T47D (cell line): ENCODE data around the gene CNPY2.
"Not testable (repeated sequence)": the region's sequence is repeated elsewhere in the genome, so short reads cannot be mapped to it uniquely, and the experiment has no call there.

ENCODE experiments used
- DNase-seq, 2 experiments: peaks; one replicate each; pipeline versions ENCODE4 v3.0.0 to v3.0.0-alpha.2; 2011 to 2012; ENCODE audit warnings: low read depth in 1 of 2, low spot score in 1 of 2
- JUND ChIP-seq: IDR thresholded peaks from 2 replicates; pipeline ENCODE4 v1.6.1; 2012; ENCODE audit warnings: low read depth
- in situ Hi-C: cut with HindIII; loops from 2 replicates; pipeline ENCODE4 v1.10.0; 2016; ENCODE audit warnings: low sequenced_read_pairs, low pct_unique_long_range_greater_than_20kb

CNPY2 gene

DNA sequence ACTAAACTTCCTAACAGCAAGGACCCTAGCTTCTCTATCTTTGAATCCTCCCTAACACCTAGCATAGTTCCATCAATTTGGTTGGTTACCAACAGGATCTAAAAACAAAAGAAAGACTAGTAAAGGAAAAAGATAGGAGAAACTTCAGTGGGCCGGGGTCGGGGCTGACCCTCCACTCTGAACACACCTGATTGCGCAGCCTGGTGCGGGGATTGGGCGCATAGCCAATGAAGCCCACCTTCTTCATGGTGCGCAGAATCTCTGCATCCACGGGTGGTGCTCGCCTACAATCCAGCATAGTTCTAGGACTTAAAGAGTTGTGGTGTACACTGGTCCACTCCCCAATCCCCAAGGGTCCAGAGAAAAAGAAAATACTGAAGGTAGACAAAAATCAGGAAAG, 10.3 kb upstream of the CNPY2 start:
- in situ Hi-C loops: no loop called here
- no peak for TF ChIP-seq JUND
- DNase-seq: no peak

DNA sequence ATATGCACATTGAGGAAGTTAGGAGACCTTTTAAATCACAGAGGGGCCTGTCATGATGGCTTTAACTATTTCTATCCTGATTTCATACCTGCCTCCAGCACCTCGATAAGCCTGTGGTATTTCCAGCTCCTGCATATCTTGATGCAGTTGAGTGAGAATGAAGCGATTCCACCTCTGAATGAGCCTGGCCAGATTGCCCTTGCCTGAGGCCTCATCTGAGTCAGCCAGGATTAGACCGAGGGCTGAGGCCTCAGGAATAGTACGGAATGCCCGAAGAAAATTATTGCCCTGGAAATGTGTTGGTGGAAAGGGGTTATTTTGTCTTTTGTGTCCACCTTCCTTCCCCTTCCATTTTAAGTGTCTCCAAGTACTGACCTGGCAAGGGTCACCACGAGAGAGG, 8.4 kb upstream of the CNPY2 start:
- DNase-seq: no peak
- in situ Hi-C loops: no loop called here
- no peak for TF ChIP-seq JUND

DNA sequence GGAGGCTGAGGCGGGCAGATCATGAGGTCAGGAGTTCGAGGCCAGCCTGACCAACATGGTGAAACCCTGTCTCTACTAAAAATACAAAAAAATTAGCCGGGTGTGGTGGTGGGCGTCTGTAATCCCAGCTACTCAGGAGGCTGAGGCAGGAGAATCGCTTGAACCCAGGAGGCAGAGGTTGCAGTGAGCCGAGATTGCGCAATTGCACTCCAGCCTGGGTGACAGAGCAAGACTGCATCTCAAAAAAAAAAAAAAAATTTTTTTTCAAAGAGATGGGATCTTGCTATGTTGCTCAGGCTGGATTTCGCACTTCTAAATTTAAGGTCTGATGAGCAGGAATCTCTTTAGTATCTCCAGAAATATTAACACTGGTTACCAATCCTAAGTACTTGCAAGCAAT, 5.8 kb upstream of the CNPY2 start:
- in situ Hi-C loops: not testable (repeated sequence)

DNA sequence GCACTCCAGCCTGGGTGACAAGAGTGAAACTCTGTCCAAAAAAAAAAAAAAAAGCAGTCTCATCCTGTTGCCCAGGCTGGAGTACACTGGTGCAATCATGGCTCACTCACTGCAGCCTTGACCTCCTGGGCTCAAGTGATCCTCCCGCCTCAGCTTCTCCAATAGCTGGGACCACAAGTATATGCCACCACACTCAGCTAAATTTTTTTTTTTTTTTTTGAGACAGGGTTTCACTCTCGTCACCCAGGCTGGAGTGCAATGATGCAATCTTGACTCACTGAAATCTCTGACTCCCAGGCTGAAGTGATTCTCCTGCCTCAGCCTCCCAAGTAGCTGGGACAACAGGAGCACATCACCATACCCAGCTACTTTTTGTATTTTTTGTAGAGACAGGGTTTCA, 5.2 kb upstream of the CNPY2 start:
- TF ChIP-seq JUND: no peak
- no peak for DNase-seq
- in situ Hi-C loops: no loop called here

More for the DNA sequence above, 5.8 kb upstream of the CNPY2 start:
- DNase-seq: not testable (repeated sequence)

DNA sequence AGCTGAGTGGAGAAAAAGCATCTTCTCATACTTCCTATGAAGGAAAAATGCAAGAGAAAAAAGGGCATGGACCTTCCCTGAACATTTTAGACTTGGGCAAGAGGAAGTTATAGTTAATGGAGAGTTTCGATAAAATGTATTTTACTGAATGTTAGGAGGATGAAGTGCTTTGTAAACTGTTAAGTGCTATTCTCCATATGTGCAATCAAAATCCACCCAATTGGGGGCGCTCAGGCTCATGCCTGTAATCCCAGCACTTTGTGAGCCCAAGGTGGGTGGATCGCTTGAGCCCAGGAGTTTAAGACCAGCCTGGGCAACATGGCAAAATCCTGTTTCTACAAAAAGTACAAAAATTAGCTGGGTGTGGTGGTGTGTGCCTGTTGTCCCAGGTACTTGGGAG, 1.9 kb upstream of the CNPY2 start:
- in situ Hi-C loops: no loop called here
- no peak for TF ChIP-seq JUND
- DNase-seq: no peak

DNA sequence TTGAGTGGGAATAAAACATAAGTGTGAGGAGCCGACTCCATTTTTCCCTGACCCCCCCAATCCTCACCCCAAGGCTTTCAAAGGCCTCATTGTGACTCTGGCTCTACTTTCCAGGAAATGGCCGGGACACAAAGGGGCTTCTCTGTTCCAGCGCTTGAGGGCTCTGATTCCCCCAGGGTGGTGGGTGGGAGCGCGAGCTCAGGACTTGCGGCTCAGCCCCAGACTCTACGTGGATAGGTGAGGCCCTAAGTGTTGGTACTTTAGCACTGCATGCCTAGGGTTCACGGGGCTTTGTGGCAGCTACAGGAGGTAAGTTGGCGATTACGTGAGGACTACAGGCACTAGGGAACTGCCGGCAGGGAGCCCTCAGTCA, 553 bp downstream of the CNPY2 start:
- in situ Hi-C loops: no loop called here
- peak in 1 of 2 experiments; percentile 20 for DNase-seq
- TF ChIP-seq JUND: no peak

DNA sequence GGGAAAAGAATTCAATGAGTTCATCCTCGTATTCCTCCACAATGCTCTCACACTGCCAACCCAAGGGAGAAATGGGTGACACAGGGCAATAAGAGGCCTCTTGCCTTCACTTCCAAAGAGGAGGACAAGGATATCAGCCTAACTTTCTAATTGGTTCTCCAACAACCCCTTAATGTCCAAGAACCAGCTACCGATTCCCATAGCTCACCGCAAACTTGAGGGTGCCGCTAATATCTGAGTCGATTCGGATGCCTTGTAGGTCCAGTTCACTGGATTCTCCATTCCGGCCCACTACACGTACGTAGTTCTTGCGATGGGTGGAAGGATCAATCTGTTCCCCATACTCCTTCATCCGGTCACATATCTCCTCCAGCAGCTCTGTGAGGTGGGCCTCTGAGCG, 4.8 kb downstream of the CNPY2 start:
- no peak for DNase-seq
- TF ChIP-seq JUND: no peak
- in situ Hi-C loops: no loop called here

DNA sequence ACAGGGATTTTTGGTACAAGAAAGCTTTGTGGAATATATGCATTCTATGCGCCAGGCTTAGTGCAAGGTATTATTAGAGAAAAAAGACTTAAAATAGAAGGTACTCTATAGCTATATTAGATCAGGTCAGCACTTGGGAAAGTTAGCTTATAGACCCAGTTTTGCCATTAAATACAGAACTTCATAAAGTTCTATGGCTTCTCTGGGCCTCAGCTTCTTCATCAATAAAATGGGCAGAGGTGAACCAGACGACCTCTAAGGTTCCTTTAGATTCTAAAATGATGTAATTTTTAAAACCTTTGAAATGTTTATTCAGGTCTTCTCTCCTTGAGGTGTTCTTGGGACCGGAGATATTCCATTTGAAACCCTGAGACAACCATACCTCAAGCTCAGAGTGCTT, 7.1 kb downstream of the CNPY2 start:
- DNase-seq: no peak
- in situ Hi-C loops: no loop called here
- TF ChIP-seq JUND: no peak

DNA sequence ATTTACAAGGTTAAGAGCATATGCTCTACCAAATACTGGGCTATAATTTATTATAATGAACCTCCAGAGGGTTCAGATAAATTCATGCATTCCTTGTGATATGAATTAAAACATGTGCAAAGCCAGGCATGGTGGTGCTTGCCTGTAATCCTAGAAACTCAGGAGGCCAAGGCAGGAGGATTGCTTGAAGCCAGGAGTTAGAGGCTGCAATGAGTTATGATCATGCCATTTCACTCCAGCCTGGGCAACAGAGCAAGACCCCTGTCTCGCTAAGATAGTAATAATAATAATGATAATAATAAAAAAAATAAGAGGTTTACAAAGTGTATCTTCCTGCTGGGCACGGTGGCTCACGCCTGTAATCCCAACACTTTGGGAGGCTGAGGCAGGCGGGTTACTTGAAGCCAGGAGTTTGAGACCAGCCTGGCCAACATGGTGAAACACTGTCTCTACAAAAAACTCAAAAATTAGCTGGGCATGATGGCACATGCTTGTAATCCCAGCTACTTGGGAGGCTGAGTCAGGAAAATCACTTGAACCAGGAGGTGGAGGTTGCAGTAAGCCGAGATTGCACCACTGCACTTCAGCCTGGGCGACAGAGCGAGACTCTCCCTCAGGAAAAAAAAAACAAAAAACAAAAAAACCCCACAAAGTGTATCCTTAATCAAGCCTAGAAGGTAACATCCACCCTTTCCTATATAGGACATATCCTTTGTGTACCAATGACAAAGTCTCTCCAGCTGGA, 8.4 kb downstream of the CNPY2 start:
- TF ChIP-seq JUND: no peak
- in situ Hi-C loops: no loop called here
- DNase-seq: no peak

DNA sequence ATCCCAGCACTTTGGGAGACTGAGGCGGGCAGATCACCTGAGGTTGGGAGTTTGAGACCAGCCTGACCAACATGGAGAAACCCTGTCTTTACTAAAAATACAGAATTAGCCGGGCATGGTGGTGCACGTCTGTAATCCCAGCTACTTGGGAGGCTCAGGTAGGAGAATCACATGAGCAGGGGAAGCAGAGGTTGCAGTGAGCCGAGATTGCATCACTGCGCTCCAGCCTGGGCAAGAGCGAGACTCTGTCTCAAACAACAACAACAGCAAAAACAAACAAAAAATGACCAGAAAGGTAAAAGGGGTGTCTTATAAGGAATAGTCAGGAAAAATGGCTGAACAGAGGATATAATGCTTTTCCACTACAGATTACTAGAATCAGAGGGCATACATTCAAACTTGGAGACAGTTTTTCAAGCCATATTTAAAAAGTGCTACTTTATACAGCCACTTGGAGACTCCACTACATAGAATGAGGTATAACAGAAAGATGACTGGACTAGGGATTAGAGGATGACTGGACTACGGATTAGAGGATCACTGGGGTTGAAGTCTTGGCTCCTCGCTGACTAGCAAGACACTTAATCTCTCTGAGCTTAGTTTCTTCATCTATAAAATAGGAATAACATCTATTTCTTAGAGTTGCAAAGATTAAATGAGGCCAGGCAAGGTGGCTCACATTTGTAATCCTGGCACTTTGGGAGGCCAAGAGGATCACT, 10.8 kb downstream of the CNPY2 start:
- in situ Hi-C loops: no loop called here
- no peak for DNase-seq
- TF ChIP-seq JUND: no peak

DNA sequence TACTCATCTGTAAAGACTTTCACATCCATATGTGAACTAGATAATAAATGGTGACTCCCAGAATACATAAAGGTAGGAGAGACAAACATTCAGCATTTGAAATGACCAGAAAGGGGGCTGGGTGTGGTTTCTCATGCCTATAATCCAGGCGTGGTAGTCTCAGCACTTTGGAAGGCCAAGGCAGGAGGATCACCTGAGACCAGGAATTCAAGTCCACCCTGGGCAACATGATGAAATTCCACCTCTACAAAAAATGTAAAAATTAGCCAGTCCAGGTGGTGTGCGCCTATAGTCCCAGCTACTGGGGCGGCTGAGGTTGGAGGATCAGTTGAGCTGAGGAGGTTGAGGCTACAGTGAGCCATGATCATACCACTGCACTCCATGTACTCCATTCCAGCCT, 11.5 kb downstream of the CNPY2 start:
- no peak for TF ChIP-seq JUND
- no peak for DNase-seq
- in situ Hi-C loops: no loop called here

DNA sequence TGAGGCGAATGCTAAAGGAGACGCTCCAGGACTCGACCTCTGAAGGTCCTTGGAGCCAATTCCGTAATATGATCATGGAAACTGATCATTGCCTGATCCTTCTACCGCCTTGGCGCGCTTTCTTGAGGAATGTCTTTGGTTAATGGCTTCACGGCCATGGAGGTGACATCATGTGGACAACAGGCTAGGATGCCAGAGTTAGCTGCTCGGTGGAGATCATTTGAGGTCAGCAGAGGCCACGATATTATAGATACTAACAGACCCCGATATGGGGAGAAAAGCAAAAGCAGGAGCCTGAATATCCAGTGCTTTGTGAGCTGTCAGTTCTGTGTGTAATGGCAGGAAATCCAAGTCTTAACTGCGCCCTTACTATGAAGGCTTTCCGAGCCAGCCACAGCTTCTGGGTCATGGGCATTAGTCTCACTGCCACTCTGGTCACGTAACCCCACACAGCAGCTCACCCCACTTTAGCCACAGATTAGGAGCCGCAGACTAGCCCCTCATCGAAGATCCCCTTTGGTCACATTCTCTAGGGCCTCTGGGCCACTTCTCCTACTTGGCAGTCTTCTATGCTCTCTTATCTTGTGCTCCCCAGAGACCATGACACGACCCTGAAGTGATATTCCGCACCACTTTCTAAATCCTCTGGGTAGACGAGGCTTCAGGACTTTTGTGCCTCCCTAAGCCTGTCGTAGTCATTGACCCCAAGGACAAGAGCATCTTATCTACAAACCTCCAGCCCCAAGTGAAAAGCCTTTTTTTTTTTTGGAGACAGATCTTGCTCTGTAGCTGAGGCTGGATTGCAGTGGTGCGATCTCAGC, 14.9 kb downstream of the CNPY2 start:
- TF ChIP-seq JUND: no peak
- DNase-seq: no peak
- in situ Hi-C loops: no loop called here
